Stimulated activated CD4-positive, alpha-beta T cell treated with anti-CD3 and anti-CD28 coated beads, Interleukin-1b, Interleukin-23, amount 100 ng/mL, for 24 hours (primary cell): Measurements from ENCODE around the gene HCFC1R1.
A peak's percentile ranks its signal among the peaks of the same experiment; 100 is the strongest.

Source experiments
- DNase-seq, 4 experiments: peaks; one replicate each; pipeline ENCODE4 v3.0.0-alpha.2; 2020; ENCODE audit warnings: low read depth in 4 of 4, low spot score in 1 of 4

HCFC1R1 gene

DNA sequence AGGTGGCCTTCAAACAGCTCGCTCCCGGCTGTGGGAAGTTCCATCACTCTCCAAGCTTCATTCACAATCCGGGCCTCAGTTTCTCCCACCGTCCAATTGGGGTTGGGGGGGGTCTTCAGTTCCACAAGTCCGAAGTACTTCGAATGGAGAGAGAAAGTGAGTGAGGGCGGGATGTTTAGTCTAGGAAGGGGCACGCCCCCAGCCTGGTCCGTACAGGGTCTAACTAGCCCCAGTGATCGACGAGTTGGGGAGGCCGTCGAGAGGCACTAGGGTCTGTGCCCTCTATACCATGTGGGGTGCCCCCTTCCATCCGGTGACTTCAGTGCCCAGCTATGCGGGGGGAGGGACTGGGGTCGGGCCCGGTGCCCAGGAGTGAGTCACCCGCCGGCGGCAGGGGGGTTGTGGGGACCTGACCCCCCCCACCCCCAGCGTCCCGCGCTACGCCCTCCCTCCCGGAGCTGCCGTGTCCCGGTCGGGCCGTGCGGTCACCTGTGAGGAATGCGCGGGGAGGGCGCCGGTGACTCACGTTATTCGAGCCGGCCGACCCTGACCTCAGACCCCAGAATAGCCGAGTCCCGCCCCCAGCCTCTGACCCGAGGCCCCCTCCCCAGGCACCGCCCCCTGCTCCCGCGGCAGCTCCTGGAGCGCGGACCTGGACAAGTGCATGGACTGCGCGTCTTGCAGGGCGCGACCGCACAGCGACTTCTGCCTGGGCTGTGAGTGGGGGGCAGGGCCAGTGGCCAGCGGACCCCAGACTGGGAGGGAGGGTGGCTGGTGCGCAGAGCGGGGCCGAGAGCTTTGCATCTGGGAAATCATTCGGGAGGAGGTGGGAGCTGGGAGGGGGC, 2.9 kb downstream of the HCFC1R1 start:
- peak in 2 of 4 experiments; percentile 29 to 43 for DNase-seq

DNA sequence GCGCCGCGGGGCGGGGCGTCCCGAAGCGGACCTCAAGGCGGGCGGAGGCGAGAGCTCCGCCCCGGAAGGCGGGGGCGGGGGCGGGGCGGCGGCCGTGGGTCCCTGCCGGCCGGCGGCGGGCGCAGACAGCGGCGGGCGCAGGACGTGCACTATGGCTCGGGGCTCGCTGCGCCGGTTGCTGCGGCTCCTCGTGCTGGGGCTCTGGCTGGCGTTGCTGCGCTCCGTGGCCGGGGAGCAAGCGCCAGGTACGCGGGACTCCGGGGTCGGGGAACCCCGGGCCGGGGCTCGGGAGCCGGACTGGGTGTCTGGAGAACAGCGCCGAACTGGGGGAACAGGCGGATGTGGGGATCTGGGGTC, 3.5 kb downstream of the HCFC1R1 start, which contains the start of gene TNFRSF12A:
Gene TNFRSF12A, plus strand, starts transcription at position 122 of the 357 bp plus-strand sequence. Its CDS starts 30 bp downstream, at position 152.
- DNase-seq, result peak in 2 of 4 experiments; percentile 45 to 65

DNA sequence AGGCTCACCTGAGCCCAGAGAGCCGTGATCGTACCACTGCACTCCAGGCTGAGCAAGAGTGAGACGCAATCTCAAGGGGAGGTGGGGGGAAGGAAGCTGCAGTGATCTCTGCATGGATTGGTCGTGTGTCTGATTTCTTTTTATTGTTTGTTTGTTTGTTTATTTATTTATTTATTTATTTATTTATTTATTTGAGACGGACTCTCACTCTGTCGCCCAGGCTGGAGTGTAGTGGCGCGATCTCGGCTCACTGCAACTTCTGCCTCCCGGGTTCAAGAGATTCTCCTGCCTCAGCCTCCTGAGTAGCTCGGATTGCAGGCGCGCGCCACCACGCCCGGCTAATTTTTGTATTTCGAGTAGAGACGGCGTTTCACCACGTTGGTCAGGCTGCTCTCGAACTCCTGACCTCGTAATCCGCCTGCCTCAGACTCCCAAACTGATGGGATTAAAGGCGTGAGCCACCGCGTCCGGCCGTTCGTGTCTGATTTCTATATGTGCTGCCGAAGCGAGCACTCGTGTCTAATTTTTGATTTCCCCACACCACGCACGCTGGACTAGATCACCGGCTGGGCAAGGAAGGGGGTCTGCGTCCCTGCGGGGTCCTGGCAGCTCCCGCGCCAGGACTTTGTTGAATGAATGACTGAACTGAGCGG, 4.0 kb downstream of the HCFC1R1 start:
- no peak for DNase-seq

DNA sequence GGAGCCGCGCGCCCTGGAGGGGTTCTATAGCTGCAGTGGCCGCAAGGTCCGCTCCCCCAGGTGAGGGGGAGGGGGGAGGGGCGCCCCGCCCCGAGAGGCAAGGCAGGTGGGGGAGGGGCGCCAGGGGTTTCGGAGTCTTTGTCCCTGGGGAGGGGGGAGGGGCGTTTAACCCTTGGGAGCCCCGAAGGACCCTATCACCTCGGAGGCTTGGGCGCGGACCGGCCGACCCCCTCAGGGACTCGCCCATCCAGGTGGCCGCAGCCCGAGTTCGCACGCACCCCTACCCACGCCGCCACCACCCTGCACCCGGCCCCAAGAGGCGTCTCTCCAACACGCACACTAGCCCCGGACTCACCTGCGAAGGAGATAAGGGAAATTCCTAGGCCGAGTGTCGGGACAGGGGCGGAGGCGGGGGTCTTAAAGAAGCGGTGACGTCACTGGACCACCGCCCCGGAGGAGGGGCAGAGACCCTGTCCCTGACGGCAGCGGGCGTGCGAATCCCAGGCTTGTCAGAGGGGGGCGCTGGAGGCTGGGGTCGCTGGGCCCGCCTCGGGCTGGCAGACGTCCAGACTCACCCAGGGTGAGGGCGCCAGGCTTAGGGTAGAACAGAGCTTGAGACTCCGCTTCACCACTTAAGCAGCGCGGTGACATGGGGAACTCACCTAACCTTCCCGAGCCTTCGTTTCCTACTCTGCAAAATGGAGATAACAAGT, 5.8 kb downstream of the HCFC1R1 start, which contains the start of gene CLDN6:
Gene CLDN6, minus strand, starts transcription at position 390 of the 713 bp plus-strand sequence. CDS start 2,162 bp downstream, outside the sequence.
- no peak for DNase-seq

DNA sequence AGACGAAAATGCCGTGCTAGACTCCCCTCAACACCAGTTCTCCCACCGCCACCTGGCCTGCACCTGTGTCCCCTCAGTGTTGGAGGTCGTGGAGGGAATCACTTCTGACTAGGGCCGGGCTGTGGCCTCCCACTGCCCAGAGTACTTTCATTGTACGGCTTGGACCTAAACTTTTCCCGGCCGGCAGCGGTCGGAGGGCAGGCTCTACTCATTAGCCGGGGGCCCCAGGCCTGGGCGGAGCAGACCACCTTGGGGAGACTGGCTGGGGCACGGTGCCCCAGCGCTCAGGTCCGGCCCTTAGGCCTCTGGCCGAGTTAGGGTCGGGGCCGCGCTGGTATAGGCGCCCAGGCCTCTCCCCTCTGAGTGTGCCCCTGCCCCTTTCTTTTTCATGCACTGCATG, 6.4 kb downstream of the HCFC1R1 start:
- DNase-seq, result no peak

DNA sequence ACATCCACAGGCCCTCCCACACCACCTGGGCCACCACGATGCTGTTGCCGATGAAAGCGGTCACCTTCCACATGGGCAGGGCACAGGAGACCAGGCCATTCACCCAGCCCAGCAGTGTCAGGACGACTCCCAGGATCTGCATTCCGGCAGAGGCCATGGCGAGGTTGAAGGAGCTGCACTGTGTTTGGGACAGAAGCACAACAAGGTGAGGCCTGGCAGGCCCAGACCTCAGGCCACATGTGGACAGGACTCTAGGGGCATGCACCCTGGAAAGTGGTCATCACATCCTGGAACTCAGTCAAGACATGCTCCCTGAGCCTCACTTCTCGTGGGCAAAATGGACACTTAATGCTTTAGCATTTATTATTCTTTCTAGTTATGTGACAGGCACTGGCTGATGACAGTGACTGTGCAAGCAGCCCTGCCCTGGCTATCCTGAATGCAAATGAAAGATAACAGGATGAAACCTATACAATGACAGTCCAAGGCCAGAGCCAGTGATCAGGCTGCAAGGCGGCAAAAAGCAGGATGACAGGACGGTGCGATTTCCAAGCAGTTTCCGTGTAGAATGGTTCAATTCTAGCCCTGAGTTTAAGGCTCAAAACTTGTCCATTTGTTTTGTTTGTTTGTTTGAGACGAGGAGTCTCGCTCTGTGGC, 7.7 kb downstream of the HCFC1R1 start:
- DNase-seq, result no peak

DNA sequence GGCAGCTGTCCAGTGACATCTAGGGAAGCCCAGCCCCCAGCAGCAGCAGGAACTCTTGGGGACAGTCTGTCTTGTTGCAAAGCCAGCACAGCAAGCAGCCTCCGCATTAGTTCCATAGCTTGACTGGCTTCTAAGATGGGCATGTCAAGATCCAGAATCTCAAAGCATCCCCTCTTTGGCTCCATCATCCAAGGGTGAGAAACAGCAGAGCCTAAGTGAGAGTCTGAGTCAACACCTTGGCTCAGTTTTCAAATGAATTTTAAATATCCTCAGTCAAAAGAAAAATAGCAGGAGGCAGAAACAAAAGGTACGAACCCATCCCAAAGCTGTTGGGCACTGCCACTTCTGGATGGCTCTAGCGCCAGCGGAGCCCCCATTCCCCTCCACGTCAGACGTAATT, 8.8 kb downstream of the HCFC1R1 start:
- no peak for DNase-seq

DNA sequence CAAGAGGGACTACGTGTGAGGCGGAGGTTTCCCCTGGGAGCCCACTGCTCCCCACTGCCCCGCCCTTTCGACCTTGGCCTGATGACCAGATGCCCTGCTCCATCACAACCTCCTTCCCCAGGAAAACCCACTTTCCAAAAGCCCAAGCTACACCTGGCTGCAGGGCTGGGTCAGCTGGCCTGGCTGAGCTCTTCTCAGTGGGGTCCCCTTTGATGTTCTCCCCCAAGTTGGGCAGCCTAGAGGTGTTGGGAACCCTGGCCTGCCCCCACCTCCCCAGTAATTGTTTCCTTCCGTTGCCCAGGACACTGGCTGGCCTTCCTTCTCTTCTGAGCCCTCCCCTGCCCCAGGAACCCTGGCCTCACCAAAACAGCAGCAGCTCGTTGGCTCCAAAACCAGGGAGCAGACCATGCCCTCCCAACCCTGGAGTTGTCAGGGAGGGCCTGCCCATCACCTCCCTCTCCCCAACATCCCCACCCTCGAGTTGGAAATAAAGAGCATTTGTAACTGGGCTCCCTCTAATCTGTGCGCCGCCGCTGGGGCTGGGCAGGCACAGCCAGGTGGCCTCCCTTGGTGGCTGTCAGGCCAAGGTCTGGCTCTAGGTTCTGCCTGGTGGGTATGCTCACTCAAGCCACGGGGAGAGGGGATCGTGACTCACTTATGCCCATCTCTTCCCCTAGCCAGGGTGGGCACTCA, 9.6 kb downstream of the HCFC1R1 start:
- DNase-seq, result no peak

DNA sequence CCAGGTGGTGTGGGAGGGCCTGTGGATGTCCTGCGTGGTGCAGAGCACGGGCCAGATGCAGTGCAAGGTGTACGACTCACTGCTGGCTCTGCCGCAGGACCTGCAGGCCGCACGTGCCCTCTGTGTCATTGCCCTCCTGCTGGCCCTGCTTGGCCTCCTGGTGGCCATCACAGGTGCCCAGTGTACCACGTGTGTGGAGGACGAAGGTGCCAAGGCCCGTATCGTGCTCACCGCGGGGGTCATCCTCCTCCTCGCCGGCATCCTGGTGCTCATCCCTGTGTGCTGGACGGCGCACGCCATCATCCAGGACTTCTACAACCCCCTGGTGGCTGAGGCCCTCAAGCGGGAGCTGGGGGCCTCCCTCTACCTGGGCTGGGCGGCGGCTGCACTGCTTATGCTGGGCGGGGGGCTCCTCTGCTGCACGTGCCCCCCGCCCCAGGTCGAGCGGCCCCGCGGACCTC, 10.2 kb downstream of the HCFC1R1 start:
- DNase-seq, result no peak

DNA sequence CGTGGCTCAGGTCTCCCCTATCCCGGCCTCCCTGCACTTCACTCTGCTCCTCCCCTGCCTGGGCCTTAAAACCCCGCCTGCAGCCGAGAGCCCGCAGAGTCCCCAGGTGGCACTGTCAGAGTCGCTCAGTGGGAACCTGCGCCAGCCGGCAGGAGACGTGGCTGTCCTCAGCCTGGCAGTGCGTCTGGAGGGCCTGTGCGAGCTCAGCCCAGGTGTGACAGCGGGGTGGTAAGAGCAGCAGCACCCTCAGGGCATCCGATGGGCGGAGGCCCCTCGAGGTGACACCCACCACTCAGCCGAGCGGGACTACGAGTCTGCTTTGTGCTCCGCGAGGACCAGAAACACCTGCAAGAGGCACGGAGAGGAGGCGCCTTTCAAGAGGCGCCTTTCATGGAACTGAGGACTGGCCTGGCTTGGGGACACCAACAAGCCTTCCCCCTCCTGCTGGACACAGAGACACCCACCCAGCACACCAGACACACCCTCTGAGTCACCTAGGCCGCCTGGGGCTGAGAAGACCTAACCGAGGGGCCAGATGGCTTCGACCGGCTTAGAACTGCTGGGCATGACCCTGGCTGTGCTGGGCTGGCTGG, 10.8 kb downstream of the HCFC1R1 start, which contains the start of gene CLDN9:
Gene CLDN9, plus strand, starts transcription at position 96 of the 593 bp plus-strand sequence. Its CDS starts 440 bp downstream, at position 536.
- no peak for DNase-seq

DNA sequence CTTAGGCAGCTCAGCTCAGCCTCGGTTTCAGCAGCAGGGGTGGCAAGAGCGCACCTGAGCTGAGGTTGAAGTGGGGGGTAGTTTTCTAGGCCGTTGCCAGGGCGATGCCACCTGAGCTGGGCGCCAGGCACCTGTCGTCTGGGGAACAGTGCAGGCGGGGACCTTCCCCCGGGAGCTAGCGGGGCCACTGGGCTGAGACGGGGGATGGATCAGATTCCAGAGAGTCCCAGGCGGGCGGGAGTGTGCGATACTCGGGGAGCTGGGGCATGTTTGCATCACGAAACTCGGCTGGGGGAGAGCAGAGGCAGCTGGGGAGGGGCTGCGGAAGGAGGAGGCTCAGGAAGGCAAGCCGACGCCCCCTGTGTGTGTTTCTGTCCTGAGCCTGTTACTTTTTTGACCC, 11.5 kb downstream of the HCFC1R1 start:
- DNase-seq, result no peak

DNA sequence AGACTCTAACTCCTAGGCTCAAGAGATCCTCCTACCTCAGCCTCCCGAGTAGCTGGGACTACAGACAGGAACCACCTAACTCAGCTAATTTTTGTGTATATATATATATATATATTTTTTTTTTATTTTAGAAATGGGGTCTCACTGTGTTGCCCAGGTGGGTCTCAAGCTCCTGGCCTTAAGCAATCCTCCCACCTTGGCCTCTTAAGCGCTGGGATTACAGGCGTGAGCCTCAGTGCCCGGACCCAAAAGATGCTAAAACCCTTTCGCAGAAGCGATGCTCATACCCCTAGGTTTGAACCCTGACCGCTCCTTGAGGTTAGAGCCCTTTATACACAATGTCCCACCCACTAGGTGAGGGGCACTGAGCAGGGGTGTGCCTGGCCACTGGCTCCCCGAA, 13.2 kb downstream of the HCFC1R1 start:
- no peak for DNase-seq

DNA sequence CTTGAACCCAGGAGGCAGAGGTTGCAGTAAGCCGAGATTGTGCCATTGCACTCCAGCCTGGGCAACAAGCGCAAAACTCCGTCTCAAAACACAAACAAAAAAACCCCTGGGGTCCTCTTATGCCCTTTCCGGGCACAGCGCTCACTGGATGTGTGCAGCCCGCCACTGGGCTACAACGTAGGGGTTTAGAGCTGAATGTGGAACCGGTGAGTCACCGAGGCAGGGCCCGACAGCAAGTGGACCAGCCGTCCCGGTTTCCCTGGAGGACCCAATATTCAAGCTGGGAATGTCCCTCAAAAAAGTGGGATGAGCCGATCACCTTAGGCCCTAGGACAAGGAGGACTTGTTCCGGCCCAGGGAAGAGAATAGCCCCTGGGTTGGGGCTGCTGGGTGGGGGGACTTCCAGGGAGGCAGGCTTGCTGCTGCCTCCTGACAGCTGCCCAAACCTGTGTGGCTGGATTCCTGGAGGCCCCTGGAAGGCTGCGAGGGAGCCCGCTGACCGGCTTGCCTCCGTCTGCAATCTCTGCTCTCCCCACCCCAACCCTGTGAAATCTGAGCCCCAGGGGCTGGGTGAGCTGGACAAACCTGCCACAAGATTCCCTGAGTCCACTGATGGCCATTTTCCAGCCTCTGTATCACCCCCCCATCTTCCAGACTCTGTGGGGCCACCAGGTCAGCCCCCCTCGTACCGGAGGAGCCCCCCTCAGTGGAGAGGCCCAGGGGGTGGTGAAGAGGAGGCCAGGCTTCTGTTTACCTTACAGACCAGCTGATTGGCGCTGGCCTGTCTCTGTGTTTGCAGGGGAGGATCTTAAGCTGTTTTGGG, 14.0 kb downstream of the HCFC1R1 start:
- DNase-seq, result no peak

DNA sequence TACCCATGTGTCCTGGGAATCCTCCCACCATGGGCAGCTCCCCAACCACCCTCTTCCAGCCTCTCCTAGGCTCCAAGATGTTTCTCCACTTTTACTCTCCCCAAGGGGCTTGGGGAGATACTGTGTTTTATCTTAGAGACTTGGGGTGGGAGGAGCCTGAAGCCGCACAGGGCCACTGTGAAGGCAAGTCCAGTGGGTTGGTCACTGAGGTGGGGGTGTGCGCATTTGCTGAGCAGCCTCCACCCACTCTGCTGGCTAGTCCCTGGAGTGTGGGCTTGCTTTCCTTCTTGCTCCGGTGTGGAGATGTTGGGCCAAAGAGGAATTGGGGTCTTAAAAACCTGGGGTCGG, 15.1 kb downstream of the HCFC1R1 start:
- DNase-seq, result no peak

DNA sequence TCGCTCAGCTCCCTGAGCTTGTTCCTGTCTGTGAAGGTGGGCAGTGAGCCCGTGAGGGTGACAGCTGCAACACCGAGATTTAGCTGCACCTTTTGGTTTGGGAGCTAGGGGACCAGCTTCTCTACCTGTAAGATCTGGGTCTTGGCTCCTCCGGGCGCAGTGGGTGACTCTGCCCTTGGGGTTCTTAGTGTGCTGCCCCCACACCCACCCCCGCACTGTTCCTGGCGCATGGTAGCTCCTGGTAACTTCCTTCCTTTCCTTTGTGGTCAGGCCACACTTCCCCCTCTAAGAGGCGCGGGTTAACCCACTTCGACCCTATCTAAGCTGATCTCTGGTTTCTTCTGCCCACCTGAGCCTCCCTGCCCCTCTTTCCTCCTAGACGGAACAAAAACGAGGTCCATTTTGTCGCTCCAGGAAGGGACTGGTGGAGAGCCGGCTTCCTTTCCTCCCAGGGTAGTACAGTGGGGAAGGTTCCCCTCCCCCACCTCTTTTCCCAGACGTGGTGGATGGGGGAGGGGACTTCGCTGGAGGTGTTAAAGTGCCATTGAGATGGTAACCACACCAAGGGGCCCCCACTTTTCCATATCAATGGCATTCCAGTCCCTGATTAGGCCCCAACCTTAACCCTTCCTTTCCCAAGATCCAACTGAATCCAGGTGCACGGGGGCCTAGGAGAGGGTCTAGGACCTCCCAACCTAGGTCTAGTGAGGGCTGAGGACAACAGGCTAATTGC, 15.6 kb downstream of the HCFC1R1 start:
- no peak for DNase-seq

DNA sequence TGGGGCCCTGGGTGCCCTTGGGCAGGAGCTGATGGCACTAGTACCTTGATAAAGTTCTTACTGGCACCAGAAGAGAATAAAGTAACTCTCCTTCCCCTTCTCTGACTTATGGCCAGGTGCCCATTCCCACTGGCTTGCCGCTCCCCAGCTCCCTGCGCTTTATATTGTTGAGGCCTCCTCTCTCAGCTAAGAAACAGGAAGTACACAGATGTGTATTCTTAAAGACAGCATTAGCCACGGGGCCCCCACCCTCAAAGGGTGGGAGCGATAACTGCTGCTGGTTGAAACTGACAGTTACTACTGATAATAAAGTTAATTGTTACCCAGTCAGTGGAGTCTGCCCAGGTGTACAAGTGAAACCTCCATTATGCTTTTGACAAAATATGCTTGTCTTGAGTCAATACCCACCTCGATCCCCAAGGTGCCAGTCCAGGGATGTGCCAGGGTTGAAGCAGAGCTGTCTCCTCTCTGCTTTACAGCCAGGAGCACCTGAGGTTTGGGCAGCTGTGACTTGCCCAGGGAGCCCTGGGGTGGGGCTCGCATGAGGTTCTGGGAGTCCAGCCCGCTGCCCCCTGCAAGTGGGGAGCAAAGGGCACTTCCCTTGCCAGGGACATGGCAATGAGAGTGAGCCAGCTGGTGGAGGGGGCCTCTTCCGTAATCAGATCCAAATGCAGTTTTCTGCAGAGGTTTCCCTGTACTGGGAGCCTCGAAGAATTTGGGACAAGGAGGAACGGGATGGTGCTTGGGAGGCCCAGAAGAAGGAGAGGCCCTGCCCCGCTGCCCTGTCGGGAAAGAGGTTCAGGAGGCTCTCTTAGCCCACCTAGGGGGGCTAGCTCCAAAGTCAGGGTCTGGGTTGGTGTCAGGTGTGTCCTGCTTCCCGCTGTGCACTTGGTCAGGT, 16.4 kb downstream of the HCFC1R1 start:
- no peak for DNase-seq

DNA sequence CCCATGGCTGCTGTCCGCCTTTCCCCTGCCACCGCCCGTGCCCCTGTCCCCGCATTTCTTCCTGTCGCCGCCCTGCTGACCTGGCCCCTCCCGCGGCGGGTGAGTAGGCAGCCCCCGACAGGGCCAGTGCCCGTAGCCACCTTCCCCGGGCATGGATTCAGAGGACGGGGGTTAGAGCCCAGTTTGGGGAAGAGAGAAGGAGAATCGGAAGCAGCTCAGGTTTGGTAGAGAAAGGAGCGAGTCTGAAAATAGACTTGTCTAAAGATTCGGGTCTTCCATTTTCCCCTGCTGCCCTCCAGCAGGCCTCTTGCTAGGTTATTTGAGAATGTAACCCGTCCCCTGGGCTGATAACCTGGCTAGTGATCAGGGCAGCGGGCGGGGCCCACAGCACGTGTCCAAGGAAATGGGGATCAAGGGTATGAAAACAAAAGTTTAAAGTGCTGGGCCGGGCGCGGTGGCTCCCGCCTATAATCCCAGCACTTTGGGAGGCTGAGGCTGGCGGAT, 18.9 kb downstream of the HCFC1R1 start:
- no peak for DNase-seq
